Chondrocyte (in vitro differentiated cells): ENCODE data around the gene TRPM2. TPM values are rescaled to one million over a fixed set of nuclear protein-coding genes. Genes with fewer than 3 reads are reported as not detected.
"Not testable (repeated sequence)": the region's sequence is repeated elsewhere in the genome, so short reads cannot be mapped to it uniquely, and the experiment has no call there.

ENCODE experiments used
- DNase-seq: peaks from one replicate; pipeline ENCODE4 v3.0.0; 2021; ENCODE audit warnings: mixed read lengths, low spot score
- H3K27ac Mint-ChIP-seq: one replicate; pipeline ENCODE4 v1.8.0; 2021; ENCODE audit warnings: mild to moderate bottlenecking, moderate library complexity, mixed read lengths; ENCODE audit not compliant: unreplicated experiment
- H3K27me3 Mint-ChIP-seq: 2 replicates; pipeline ENCODE4 v1.8.0; 2021; ENCODE audit warnings: low read depth, mixed read lengths
- H3K36me3 Mint-ChIP-seq: 2 replicates; pipeline ENCODE4 v1.8.0; 2021; ENCODE audit warnings: low read depth, mixed read lengths
- H3K4me1 Mint-ChIP-seq: 2 replicates; pipeline ENCODE4 v1.8.0; 2021; ENCODE audit warnings: low read depth, mild to moderate bottlenecking, mixed read lengths
- H3K4me3 Mint-ChIP-seq: one replicate; pipeline ENCODE4 v1.8.0; 2021; ENCODE audit warnings: mild to moderate bottlenecking, moderate library complexity, mixed read lengths; ENCODE audit not compliant: unreplicated experiment
- H3K9me3 Mint-ChIP-seq: 2 replicates; pipeline ENCODE4 v1.8.0; 2021; ENCODE audit warnings: low read depth, mixed read lengths
- total RNA-seq: library from RNA; stranded (reverse); gene quantifications from 3 replicates; pipeline ENCODE4 v1.2.1, GENCODE V29; 2021
- TF ChIP-seq, protein P1 (sequence below): fragments of 200-600 bp; sonication (generic); IDR thresholded peaks from 2 replicates; pipeline ENCODE4 v1.5.0; 2021; ENCODE audit warnings: antibody characterized with exemption, mild to moderate bottlenecking, moderate library complexity

Gene TRPM2
- total RNA-seq, 1 donor from 2014 or later, result 0.32 TPM

DNA sequence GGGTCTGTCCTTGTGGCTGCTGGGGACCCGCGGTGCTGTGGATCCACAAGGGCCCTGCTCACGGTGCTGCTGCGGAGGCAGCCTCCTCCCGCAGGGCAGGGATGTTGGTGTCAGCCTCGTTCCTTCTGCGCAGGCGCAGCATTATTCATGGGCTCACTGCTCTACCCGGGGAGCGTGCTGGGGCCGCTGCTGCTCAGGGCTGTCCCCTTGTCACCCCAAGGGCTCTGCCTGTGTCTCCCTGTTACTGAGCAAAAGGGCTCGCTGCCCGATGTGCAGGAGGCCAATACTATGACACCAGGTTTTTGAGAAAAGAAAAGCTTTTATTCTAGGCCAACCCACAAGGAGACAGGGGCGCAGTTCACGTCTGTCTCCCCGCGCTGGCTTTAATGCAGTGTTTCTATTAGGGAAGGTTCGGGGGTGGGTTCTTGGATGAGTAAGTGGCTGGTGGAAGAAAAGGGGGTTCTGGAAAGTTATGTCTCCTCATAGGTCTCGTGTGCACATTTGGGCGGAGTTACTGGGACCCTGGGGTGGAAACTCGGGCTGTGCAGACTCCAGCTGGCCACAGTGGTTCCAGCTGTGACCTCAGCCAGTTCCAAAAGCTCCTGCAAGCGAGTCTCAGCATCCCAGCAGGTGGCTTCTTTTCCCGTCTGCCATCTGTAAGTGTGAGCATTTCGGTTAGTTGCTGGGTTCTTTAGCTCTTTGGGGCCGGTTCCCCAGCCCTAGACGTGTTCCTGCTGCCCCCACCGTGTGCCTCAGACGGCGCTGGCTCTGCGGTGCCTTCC is 61.1 kb downstream of the TRPM2 start:
- Mint-ChIP-seq H3K27me3 (peaks cover 24% of the 10 kb centered on the region), H3K36me3 (peaks cover 3% of the 10 kb centered on the region), H3K4me1 (no peaks in the 10 kb centered on the region), H3K27ac (no peak overlapping the region), H3K9me3 (peaks cover 10% of the 10 kb centered on the region), H3K4me3 (no peak overlapping the region)
- peak; percentile 87 for DNase-seq
- TF ChIP-seq, protein P1, sequence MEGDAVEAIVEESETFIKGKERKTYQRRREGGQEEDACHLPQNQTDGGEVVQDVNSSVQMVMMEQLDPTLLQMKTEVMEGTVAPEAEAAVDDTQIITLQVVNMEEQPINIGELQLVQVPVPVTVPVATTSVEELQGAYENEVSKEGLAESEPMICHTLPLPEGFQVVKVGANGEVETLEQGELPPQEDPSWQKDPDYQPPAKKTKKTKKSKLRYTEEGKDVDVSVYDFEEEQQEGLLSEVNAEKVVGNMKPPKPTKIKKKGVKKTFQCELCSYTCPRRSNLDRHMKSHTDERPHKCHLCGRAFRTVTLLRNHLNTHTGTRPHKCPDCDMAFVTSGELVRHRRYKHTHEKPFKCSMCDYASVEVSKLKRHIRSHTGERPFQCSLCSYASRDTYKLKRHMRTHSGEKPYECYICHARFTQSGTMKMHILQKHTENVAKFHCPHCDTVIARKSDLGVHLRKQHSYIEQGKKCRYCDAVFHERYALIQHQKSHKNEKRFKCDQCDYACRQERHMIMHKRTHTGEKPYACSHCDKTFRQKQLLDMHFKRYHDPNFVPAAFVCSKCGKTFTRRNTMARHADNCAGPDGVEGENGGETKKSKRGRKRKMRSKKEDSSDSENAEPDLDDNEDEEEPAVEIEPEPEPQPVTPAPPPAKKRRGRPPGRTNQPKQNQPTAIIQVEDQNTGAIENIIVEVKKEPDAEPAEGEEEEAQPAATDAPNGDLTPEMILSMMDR, result no peak

DNA sequence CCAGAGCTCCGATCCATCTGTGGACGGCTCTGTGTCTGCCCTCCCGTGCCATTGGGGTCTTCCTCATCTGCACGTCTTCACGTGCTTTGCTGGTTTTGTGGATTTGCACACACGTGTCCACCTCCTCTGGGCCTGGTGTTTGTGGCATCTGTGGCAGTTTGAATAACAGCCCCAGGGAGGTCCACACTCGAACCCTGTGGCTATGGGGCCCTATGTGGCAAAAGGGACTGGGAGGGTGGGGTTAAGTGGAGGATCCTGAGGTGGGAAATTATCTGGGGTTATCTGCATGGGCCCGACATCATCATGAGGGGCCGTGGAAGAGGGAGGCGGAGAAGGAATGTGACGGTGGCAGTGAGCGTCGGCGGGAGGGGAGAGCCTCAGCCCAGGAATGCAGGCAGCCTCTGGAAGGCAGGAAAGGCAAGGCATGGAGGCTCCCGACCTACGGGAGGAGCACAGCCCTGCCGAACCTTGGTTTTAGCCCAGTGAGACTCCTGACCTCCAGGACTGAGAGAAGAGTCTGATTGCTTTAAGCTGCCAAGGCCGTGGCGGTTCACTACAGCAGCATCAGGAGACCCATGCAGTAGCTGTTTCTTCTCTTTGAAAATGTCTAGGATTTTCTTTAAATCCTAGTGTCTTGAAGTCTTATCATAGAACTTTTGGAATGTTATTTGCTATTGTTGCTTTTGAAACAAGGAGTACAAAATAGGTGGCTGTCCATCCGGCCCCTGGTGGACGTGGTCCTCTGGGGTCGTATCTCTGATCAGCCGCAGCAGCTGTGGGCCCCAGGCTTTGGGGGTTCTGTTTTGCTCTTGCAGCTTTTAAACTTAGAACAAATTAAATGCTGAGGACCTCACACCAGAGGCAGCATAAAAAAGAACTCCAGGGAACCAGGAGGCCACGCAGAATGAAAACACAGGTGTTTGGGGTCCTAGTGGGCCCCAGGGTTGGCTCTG is 61.9 kb downstream of the TRPM2 start:
- no peaks in the 10 kb centered on the region for H3K4me1 Mint-ChIP-seq
- TF ChIP-seq, protein P1, result no peak
- no peak overlapping the region for H3K4me3 Mint-ChIP-seq
- H3K9me3 Mint-ChIP-seq, result peaks cover 11% of the 10 kb centered on the region
- peak overlapping the region; percentile 6 for H3K27ac Mint-ChIP-seq
- peak; percentile 36 for DNase-seq
- peaks cover 24% of the 10 kb centered on the region for H3K27me3 Mint-ChIP-seq
- peaks cover 3% of the 10 kb centered on the region for H3K36me3 Mint-ChIP-seq

DNA sequence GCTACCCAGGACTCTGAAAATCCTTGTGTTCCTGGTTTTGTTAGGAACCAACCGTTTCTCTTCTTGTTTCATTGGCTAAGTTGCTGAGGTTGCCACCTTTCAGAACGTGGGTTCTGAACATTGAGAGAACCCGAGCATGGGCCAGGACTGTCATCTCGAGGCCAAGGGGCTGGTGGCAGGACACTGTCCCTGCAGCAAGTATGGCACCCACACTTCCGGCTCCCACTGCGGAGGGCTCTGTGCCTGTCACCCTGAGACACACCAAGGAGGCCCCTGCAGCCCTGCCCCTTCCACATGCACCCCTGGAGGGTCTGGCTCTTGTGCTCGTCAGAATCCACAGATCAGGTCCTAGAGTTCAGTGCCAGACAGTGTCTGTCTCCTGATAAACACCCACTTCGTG is 62.8 kb downstream of the TRPM2 start:
- H3K36me3 Mint-ChIP-seq, result peaks cover 3% of the 10 kb centered on the region
- H3K27ac Mint-ChIP-seq, result no peak overlapping the region
- H3K27me3 Mint-ChIP-seq, result peaks cover 24% of the 10 kb centered on the region
- no peak overlapping the region for H3K4me3 Mint-ChIP-seq
- H3K9me3 Mint-ChIP-seq, result peaks cover 11% of the 10 kb centered on the region
- H3K4me1 Mint-ChIP-seq, result no peaks in the 10 kb centered on the region
- TF ChIP-seq, protein P1, result no peak
- peak; percentile 72 for DNase-seq

DNA sequence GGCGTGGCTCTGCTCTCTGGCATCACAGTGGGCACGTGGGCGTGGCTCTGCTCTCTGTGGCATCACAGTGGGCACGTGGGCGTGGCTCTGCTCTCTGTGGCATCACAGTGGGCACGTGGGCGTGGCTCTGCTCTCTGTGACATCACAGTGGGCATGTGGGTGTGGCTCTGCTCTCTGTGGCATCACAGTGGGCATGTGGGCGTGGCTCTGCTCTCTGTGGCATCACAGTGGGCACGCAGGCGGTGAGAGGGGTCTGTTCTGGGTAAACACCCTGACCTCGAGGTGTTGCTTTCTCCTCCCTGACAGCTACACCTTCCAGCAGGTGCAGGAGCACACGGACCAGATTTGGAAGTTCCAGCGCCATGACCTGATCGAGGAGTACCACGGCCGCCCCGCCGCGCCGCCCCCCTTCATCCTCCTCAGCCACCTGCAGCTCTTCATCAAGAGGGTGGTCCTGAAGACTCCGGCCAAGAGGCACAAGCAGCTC is 64.2 kb downstream of the TRPM2 start:
- H3K9me3 Mint-ChIP-seq, H3K36me3 Mint-ChIP-seq, H3K4me3 Mint-ChIP-seq, H3K4me1 Mint-ChIP-seq, H3K27ac Mint-ChIP-seq: not testable (repeated sequence)
- peaks cover 20% of the 10 kb centered on the region for H3K27me3 Mint-ChIP-seq
- DNase-seq, result peak; percentile 65

DNA sequence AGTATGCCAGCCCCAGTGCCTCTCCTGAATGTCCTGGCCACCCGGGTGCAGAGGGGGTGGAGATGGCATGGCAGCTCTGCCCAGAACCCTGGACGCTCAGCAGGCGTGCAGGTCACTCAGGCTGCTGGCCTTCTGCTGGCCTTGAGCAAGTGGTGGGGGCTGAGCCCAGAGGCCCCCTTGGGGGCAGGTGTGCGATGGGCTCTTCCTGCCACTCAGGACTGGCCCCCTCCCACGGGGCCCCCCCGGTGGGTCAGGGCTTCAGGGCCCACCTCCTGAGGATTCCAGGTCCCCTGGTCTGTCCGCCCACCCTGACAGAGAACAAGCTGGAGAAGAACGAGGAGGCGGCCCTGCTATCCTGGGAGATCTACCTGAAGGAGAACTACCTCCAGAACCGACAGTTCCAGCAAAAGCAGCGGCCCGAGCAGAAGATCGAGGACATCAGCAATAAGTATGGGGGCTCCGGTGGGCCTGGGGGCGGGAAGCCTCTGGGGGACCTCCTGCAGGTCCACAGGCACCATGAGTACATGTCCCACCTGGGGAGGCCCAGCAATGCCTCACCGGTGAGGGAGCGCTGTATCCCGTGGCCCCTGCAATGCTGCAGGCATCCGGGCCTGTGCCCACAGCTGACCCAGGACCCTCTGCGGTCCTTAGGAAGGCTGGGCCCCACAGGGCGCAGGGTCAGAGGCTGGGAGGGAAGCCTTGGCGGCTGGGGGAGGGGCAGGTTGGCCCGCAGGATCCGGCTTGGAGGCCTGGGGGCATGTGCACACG is 64.9 kb downstream of the TRPM2 start:
- Mint-ChIP-seq H3K4me3 (no peak overlapping the region), H3K27ac (no peak overlapping the region), H3K9me3 (peaks cover 3% of the 10 kb centered on the region), H3K27me3 (peaks cover 20% of the 10 kb centered on the region), H3K36me3 (no peaks in the 10 kb centered on the region), H3K4me1 (no peaks in the 10 kb centered on the region)
- TF ChIP-seq, protein P1, result no peak
- peak; percentile 77 for DNase-seq
